Gastroesophageal sphincter (tissue), 3 donors: ENCODE results near the gene DEDD.

Experiments
- CTCF ChIP-seq, 4 experiments: fragments of 200-600 bp in 2 of 4; fragments of 450-650 bp in 2 of 4; sonication (generic) in 1 of 4; IDR thresholded peaks; one replicate each; pipeline ENCODE4 v1.5.1; 2017 to 2019; ENCODE audit warnings: antibody characterized with exemption in 4 of 4, mild to moderate bottlenecking in 2 of 4, moderate library complexity in 2 of 4
- EP300 ChIP-seq: sonication (generic); formaldehyde crosslinking; IDR thresholded peaks from one replicate; pipeline ENCODE4 v1.6.1; 2017; ENCODE audit warnings: antibody characterized with exemption, mild to moderate bottlenecking
- POLR2A ChIP-seq, 2 donors: fragments of 450-650 bp; IDR thresholded peaks; one replicate each; pipeline ENCODE4 v1.6.1; 2017; ENCODE audit warnings: antibody characterized with exemption in 2 of 2, mild to moderate bottlenecking in 2 of 2, moderate library complexity in 1 of 2
- POLR2AphosphoS5 ChIP-seq: sonication (generic); formaldehyde crosslinking; IDR thresholded peaks from one replicate; pipeline ENCODE4 v1.6.1; 2017; ENCODE audit warnings: antibody characterized with exemption

GRCh38 chr1:161094481-161094880 is 38.0 kb downstream of the DEDD start:
- TF ChIP-seq POLR2A (IDR thresholded peaks at IDR 0.05) = no peak
- TF ChIP-seq CTCF (IDR thresholded peaks at IDR 0.05) = no peak
- TF ChIP-seq EP300 = no peak
- no peak for TF ChIP-seq POLR2AphosphoS5
